ENCODE measurements around the gene CCL8.

Gene CCL8

DNA sequence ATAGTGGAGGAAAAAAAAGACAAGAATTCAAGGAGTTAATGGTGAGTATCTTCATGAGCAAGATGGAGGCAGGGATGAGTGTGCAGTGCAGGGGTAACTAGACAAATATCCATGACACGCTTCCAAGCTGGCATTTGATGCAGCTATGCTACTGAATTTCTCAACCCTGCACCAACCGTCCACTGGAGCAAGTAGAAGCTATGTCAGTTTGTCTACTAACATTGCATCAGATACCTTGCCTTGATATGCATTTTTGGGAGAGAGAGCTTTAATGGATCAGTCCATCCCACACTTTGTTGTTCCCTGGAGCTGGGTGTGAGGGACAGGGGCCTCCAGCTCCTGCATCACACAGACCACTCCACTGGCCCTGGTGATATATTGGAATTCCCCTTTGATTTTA, 17.2 kb upstream of the CCL8 start:
- Histone ChIP-seq H3K79me1 (ENCODE audit: low read depth, low read length) (no peaks in the 10 kb centered on the region), H4K91ac (ENCODE audit: low read depth, low read length, poor library complexity) (no peak overlapping the region), H3K23ac (ENCODE audit: low read depth, low read length, poor library complexity) (no peak overlapping the region), H4K8ac (ENCODE audit: low read depth, low read length) (no peak overlapping the region), H3K27me3 (ENCODE audit: control insufficient read depth in 3 of 3, insufficient read depth in 3 of 3, low read depth in 1 of 3, low read length in 3 of 3) (no peaks in the 10 kb centered on the region), H3K4me2 (ENCODE audit: insufficient read depth, low read length, poor library complexity, severe bottlenecking) (no peak overlapping the region), H3K4me3 (ENCODE audit: low read length in 2 of 2) (no peak overlapping the region), H3K36me3 (replicated peaks in 1 of 2; ENCODE audit: control insufficient read depth in 2 of 2, insufficient read depth in 2 of 2, low read length in 2 of 2) (no peaks in the 10 kb centered on the region), H3K4ac (ENCODE audit: low read length) (no peak overlapping the region), H2AK5ac (ENCODE audit: low read depth, low read length) (no peak overlapping the region), H2BK120ac (ENCODE audit: low read depth, low read length) (no peak overlapping the region), H3K18ac (ENCODE audit: low read length) (no peak overlapping the region), H2BK15ac (ENCODE audit: low read length) (no peak overlapping the region), H3K9ac (ENCODE audit: low read depth, low read length, poor library complexity) (no peak overlapping the region), H2BK5ac (ENCODE audit: low read length) (no peak overlapping the region), H3K14ac (ENCODE audit: low read length) (no peak overlapping the region), H3K27ac (replicated peaks; ENCODE audit: low read length) (no peak overlapping the region), H2AFZ (ENCODE audit: low read length) (no peak overlapping the region), H3K9me3 (replicated peaks in 1 of 2; ENCODE audit: control insufficient read depth in 2 of 2, insufficient read depth in 1 of 2, low read depth in 1 of 2, low read length in 2 of 2) (no peaks in the 10 kb centered on the region), H3K4me1 (ENCODE audit: control insufficient read depth in 2 of 2, insufficient read depth in 1 of 2, low read depth in 1 of 2, low read length in 2 of 2) (peaks cover 0 to 4% of the 10 kb centered on the region in 2 donors), H2BK12ac (ENCODE audit: low read length) (no peak overlapping the region)
- WGBS, 2 donors (ENCODE audit: extremely low coverage in 2 of 2, insufficient read length in 2 of 2, insufficient replicate concordance in 1 of 2), result no CpG with 5 or more reads among the region's 2 CpGs
- DNase-seq (ENCODE audit: low spot score), result no peak

DNA sequence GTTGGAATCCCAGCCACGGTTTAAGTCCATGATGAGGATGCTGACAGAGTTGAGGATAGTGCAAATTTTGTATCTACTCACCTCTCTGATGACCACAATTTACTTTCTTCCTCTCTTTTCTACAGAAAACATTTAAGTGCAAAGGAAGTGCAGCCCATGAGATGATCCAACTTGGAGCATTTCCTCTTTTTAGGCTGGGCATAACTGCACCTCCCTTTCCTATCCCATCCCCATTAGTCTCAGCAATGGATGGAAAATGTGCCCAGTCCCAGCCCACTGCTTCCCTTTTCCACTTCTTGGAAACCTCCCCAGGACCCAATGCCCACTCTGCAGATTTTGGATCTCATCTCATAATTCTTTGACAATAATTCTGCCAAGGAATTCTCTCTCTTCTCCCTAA, 16.6 kb upstream of the CCL8 start:
- no peaks in the 10 kb centered on the region for H3K9me3 ChIP-seq (replicated peaks in 1 of 2; ENCODE audit: control insufficient read depth in 2 of 2, insufficient read depth in 1 of 2, low read depth in 1 of 2, low read length in 2 of 2)
- no peak overlapping the region for H3K14ac ChIP-seq (ENCODE audit: low read length)
- H3K4ac ChIP-seq (ENCODE audit: low read length), result no peak overlapping the region
- peaks cover 0 to 4% of the 10 kb centered on the region in 2 donors for H3K4me1 ChIP-seq (ENCODE audit: control insufficient read depth in 2 of 2, insufficient read depth in 1 of 2, low read depth in 1 of 2, low read length in 2 of 2)
- H3K79me1 ChIP-seq (ENCODE audit: low read depth, low read length), result no peaks in the 10 kb centered on the region
- H3K18ac ChIP-seq (ENCODE audit: low read length), result no peak overlapping the region
- no peak overlapping the region for H2BK120ac ChIP-seq (ENCODE audit: low read depth, low read length)
- no peak overlapping the region for H3K4me2 ChIP-seq (ENCODE audit: insufficient read depth, low read length, poor library complexity, severe bottlenecking)
- H2BK12ac ChIP-seq (ENCODE audit: low read length), result no peak overlapping the region
- no peak overlapping the region for H2BK5ac ChIP-seq (ENCODE audit: low read length)
- no peak overlapping the region for H3K9ac ChIP-seq (ENCODE audit: low read depth, low read length, poor library complexity)
- no peak overlapping the region for H4K91ac ChIP-seq (ENCODE audit: low read depth, low read length, poor library complexity)
- H2AK5ac ChIP-seq (ENCODE audit: low read depth, low read length), result no peak overlapping the region
- DNase-seq (ENCODE audit: low spot score), result no peak
- H3K4me3 ChIP-seq (ENCODE audit: low read length in 2 of 2), result no peak overlapping the region
- no CpG with 5 or more reads among the region's 1 CpG for WGBS, 2 donors (ENCODE audit: extremely low coverage in 2 of 2, insufficient read length in 2 of 2, insufficient replicate concordance in 1 of 2)
- H3K23ac ChIP-seq (ENCODE audit: low read depth, low read length, poor library complexity), result no peak overlapping the region
- no peak overlapping the region for H2AFZ ChIP-seq (ENCODE audit: low read length)
- H4K8ac ChIP-seq (ENCODE audit: low read depth, low read length), result no peak overlapping the region
- H3K36me3 ChIP-seq (replicated peaks in 1 of 2; ENCODE audit: control insufficient read depth in 2 of 2, insufficient read depth in 2 of 2, low read length in 2 of 2), result no peaks in the 10 kb centered on the region
- no peak overlapping the region for H3K27ac ChIP-seq (replicated peaks; ENCODE audit: low read length)
- H2BK15ac ChIP-seq (ENCODE audit: low read length), result no peak overlapping the region
- H3K27me3 ChIP-seq (ENCODE audit: control insufficient read depth in 3 of 3, insufficient read depth in 3 of 3, low read depth in 1 of 3, low read length in 3 of 3), result no peaks in the 10 kb centered on the region

DNA sequence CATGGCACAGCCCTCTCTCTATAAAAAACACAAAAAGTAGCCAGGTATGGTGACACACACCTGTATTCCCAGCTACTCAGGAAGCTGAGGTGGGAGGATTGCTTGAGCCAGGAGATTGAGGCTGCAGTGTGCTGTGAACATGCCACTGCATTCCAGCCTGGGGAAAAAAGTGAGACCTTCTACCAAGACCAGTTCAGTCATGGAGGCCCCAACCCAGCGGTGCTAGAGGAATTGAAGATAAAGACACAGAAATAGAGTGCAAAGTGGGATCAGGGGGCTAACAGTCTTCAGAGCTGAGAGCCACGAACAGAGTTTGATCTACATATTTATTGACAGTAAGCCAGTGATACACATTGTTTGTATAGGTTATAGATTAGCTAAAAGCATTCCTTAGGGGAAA, 15.6 kb upstream of the CCL8 start:
- Histone ChIP-seq H3K4me1 (ENCODE audit: control insufficient read depth in 2 of 2, insufficient read depth in 1 of 2, low read depth in 1 of 2, low read length in 2 of 2) (peaks cover 0 to under 1% of the 10 kb centered on the region in 2 donors), H3K9me3 (replicated peaks in 1 of 2; ENCODE audit: control insufficient read depth in 2 of 2, insufficient read depth in 1 of 2, low read depth in 1 of 2, low read length in 2 of 2) (no peaks in the 10 kb centered on the region), H2BK15ac (ENCODE audit: low read length) (no peak overlapping the region), H3K4ac (ENCODE audit: low read length) (no peak overlapping the region), H2BK5ac (ENCODE audit: low read length) (no peak overlapping the region), H3K79me1 (ENCODE audit: low read depth, low read length) (no peaks in the 10 kb centered on the region), H3K4me2 (ENCODE audit: insufficient read depth, low read length, poor library complexity, severe bottlenecking) (no peak overlapping the region), H2AFZ (ENCODE audit: low read length) (no peak overlapping the region), H4K8ac (ENCODE audit: low read depth, low read length) (no peak overlapping the region), H4K91ac (ENCODE audit: low read depth, low read length, poor library complexity) (no peak overlapping the region), H2BK12ac (ENCODE audit: low read length) (no peak overlapping the region), H3K23ac (ENCODE audit: low read depth, low read length, poor library complexity) (no peak overlapping the region), H2AK5ac (ENCODE audit: low read depth, low read length) (no peak overlapping the region), H2BK120ac (ENCODE audit: low read depth, low read length) (no peak overlapping the region), H3K9ac (ENCODE audit: low read depth, low read length, poor library complexity) (no peak overlapping the region), H3K27ac (replicated peaks; ENCODE audit: low read length) (no peak overlapping the region), H3K14ac (ENCODE audit: low read length) (no peak overlapping the region), H3K4me3 (ENCODE audit: low read length in 2 of 2) (no peak overlapping the region), H3K18ac (ENCODE audit: low read length) (no peak overlapping the region), H3K27me3 (ENCODE audit: control insufficient read depth in 3 of 3, insufficient read depth in 3 of 3, low read depth in 1 of 3, low read length in 3 of 3) (no peaks in the 10 kb centered on the region), H3K36me3 (replicated peaks in 1 of 2; ENCODE audit: control insufficient read depth in 2 of 2, insufficient read depth in 2 of 2, low read length in 2 of 2) (no peaks in the 10 kb centered on the region)
- DNase-seq (ENCODE audit: low spot score), result no peak
- WGBS, 2 donors (ENCODE audit: extremely low coverage in 2 of 2, insufficient read length in 2 of 2, insufficient replicate concordance in 1 of 2), result no CpG with 5 or more reads among the region's 2 CpGs

DNA sequence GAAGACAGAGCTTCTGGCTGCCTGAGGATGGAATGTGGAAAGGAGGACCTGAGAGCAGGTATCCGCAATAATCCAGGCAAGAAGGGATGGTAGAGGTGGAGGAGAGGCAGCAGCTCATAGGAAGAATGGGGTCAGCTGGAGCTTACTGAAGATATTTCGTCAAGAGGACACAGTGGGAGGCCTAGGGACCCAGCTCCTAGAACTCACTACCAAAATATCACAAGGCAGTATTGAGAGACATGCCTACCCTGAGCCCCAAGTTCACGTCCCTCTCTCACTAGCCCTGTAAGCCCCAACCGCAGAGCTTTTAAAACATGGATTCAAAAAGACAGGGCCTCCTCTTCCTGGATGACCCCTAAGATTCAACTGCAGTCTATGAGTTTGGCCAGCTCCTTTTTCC, 14.2 kb upstream of the CCL8 start:
- Histone ChIP-seq H3K27me3 (ENCODE audit: control insufficient read depth in 3 of 3, insufficient read depth in 3 of 3, low read depth in 1 of 3, low read length in 3 of 3) (no peaks in the 10 kb centered on the region), H3K9me3 (replicated peaks in 1 of 2; ENCODE audit: control insufficient read depth in 2 of 2, insufficient read depth in 1 of 2, low read depth in 1 of 2, low read length in 2 of 2) (no peaks in the 10 kb centered on the region), H2BK120ac (ENCODE audit: low read depth, low read length) (no peak overlapping the region), H3K23ac (ENCODE audit: low read depth, low read length, poor library complexity) (no peak overlapping the region), H3K9ac (ENCODE audit: low read depth, low read length, poor library complexity) (no peak overlapping the region), H2AFZ (ENCODE audit: low read length) (no peak overlapping the region), H3K4me2 (ENCODE audit: insufficient read depth, low read length, poor library complexity, severe bottlenecking) (no peak overlapping the region), H3K14ac (ENCODE audit: low read length) (no peak overlapping the region), H3K36me3 (replicated peaks in 1 of 2; ENCODE audit: control insufficient read depth in 2 of 2, insufficient read depth in 2 of 2, low read length in 2 of 2) (no peaks in the 10 kb centered on the region), H4K8ac (ENCODE audit: low read depth, low read length) (no peak overlapping the region), H3K79me1 (ENCODE audit: low read depth, low read length) (no peaks in the 10 kb centered on the region), H2BK12ac (ENCODE audit: low read length) (no peak overlapping the region), H3K4me1 (ENCODE audit: control insufficient read depth in 2 of 2, insufficient read depth in 1 of 2, low read depth in 1 of 2, low read length in 2 of 2) (no peaks in the 10 kb centered on the region), H4K91ac (ENCODE audit: low read depth, low read length, poor library complexity) (no peak overlapping the region), H3K4me3 (ENCODE audit: low read length in 2 of 2) (no peak overlapping the region), H2BK5ac (ENCODE audit: low read length) (no peak overlapping the region), H3K18ac (ENCODE audit: low read length) (no peak overlapping the region), H2AK5ac (ENCODE audit: low read depth, low read length) (no peak overlapping the region), H3K27ac (replicated peaks; ENCODE audit: low read length) (no peak overlapping the region), H3K4ac (ENCODE audit: low read length) (no peak overlapping the region), H2BK15ac (ENCODE audit: low read length) (no peak overlapping the region)
- DNase-seq (ENCODE audit: low spot score), result no peak
- no CpG with 5 or more reads among the region's 4 CpGs for WGBS, 2 donors (ENCODE audit: extremely low coverage in 2 of 2, insufficient read length in 2 of 2, insufficient replicate concordance in 1 of 2)
